Spleen (tissue), 11 donors: ENCODE measurements around the gene DMPK. TPM values are rescaled to one million over a fixed set of nuclear protein-coding genes. Genes with fewer than 3 reads are reported as not detected.

Source experiments
- DNase-seq: peaks from one replicate; pipeline ENCODE4 v3.0.0-alpha.2; 2020
- H3K27ac ChIP-seq, 8 donors: fragments of 200-600 bp; sonication (generic) in 7 of 8; 1 replicate in 4 of 8; 2 replicates in 4 of 8; pipeline versions ENCODE4 v1.5.0 to v1.8.0; 2016 to 2021; ENCODE audit warnings: inconsistent platforms in 4 of 8, mild to moderate bottlenecking in 4 of 8, moderate library complexity in 1 of 8
- H3K27me3 ChIP-seq, 7 donors: fragments of 200-600 bp; sonication (generic) in 6 of 7; replicated peaks in 1 of 7; 1 replicate in 4 of 7; 2 replicates in 3 of 7; pipeline versions ENCODE4 v1.5.0 to v1.8.0; 2016 to 2021; ENCODE audit warnings: inconsistent platforms in 3 of 7, mild to moderate bottlenecking in 1 of 7
- H3K36me3 ChIP-seq, 6 donors: fragments of 200-600 bp; sonication (generic) in 5 of 6; 1 replicate in 4 of 6; 2 replicates in 2 of 6; pipeline versions ENCODE4 v1.5.0 to v1.8.0; 2016 to 2021; ENCODE audit warnings: inconsistent platforms in 2 of 6
- H3K4me1 ChIP-seq, 6 donors: fragments of 200-600 bp; sonication (generic) in 5 of 6; 1 replicate in 3 of 6; 2 replicates in 3 of 6; pipeline versions ENCODE4 v1.5.0 to v1.8.0; 2016 to 2021; ENCODE audit warnings: inconsistent platforms in 3 of 6
- H3K4me3 ChIP-seq, 8 donors: fragments of 200-600 bp; sonication (generic) in 7 of 8; 1 replicate in 4 of 8; 2 replicates in 4 of 8; pipeline versions ENCODE4 v1.5.0 to v1.8.0; 2016 to 2021; ENCODE audit warnings: inconsistent platforms in 4 of 8, mild to moderate bottlenecking in 4 of 8, moderate library complexity in 2 of 8
- H3K9me3 ChIP-seq, 8 donors: fragments of 200-600 bp; sonication (generic) in 7 of 8; 1 replicate in 4 of 8; 2 replicates in 4 of 8; pipeline versions ENCODE4 v1.5.0 to v1.8.0; 2016 to 2021; ENCODE audit warnings: inconsistent platforms in 4 of 8
- CTCF ChIP-seq, 11 experiments: fragments of 200-600 bp in 7 of 11; fragments of 450-650 bp in 4 of 11; sonication (generic) in 4 of 11; IDR thresholded peaks in 8 of 11; conservative IDR thresholded peaks in 3 of 11; 1 replicate in 7 of 11; 2 replicates in 4 of 11; pipeline versions ENCODE4 v1.4.0 to v1.8.0; 2016 to 2021; ENCODE audit warnings: antibody characterized with exemption in 11 of 11, inconsistent platforms in 4 of 11, mild to moderate bottlenecking in 1 of 11
- POLR2A ChIP-seq, 3 donors: fragments of 450-650 bp; IDR thresholded peaks; one replicate each; pipeline ENCODE4 v1.5.1; 2017; ENCODE audit warnings: antibody characterized with exemption in 3 of 3, mild to moderate bottlenecking in 1 of 3
- POLR2AphosphoS5 ChIP-seq, 3 donors: sonication (generic); formaldehyde crosslinking; IDR thresholded peaks; one replicate each; pipeline ENCODE4 v1.5.1; 2017; ENCODE audit warnings: antibody characterized with exemption in 3 of 3
- WGBS, 5 donors: extraction: QIAGEN DNeasy Blood & Tissue Kit in 3 of 5; methylation state at CpG; one replicate each; pipeline versions ENCODE4 v1.1.5 to v1.1.7; 2013 to 2018; 5-methylcytosine and 5-hydroxymethylcytosine counted together
- intact Hi-C: fragments of 100-400 bp; cut with DNase I; formaldehyde crosslinking; loops from one replicate; pipeline ENCODE4 v1.15.0; 2023; ENCODE audit warnings: low total_unique reads
- polyA plus RNA-seq, 3 donors: library from polyadenylated mRNA; stranded (reverse); fragments of 200-250 nt; gene quantifications; one replicate each; pipeline ENCODE4 v1.2.1, GENCODE V29; 2013
- total RNA-seq, 7 donors: library from RNA; depleted of rRNA in 3 of 7; stranded (reverse); fragments of >200 nt in 3 of 7; fragmentation: NEBNext Ultra II Directional in 4 of 7; extraction: Animal tissue kit (Norgen Biotek cat#: 25700) in 4 of 7; gene quantifications; one replicate each; pipeline versions ENCODE4 v1.1.0 to v1.2.1, GENCODE V29; 2016 to 2021
- donor health status: healthy with polysubstance abuse.
- donor health status: DM: no; HTN: no; CAD: no; lungs with moderate emphysema.
- donor health status: DM: no; HTN: no; CAD: no.
- donor health status: Bipolar disorder and iron deficiency.
- donor health status: healthy.
- donor health status: DM: no; HTN: no; CAD: no.
- donor health status: DM: yes; HTN: yes; CAD: no.

DMPK gene
- total and polyA plus RNA-seq, 10 donors: 17.9 to 147 (median 35.4) TPM

GRCh38 chr19:45768655-45768983, 13.7 kb downstream of the DMPK start:
- intact Hi-C loops: no loop called here
- Histone ChIP-seq H3K27me3 (peaks cover 0 to 88% (median 11%) of the 10 kb centered on the region in 7 donors), H3K4me1 (peaks cover 3 to 75% (median 46%) of the 10 kb centered on the region in 6 donors), H3K36me3 (peaks cover 0 to 9% (median 0%) of the 10 kb centered on the region in 6 donors), H3K4me3 (peak overlapping the region; percentile 49 to 86 (median 80)), H3K9me3 (no peaks in the 10 kb centered on the region), H3K27ac (peak overlapping the region; percentile 67 to 90 (median 88))
- peak; percentile 89 for DNase-seq
- WGBS, 5 donors: 0 to 1% (median 0%) methylated on average over 18 to 33 of the region's 33 CpGs
- no peak for TF ChIP-seq CTCF (IDR thresholded peaks at IDR 0.05 in 8 of 11, conservative IDR thresholded peaks at IDR 0.05 in 3 of 11)
- no peak for TF ChIP-seq POLR2A (IDR thresholded peaks at IDR 0.05)
- TF ChIP-seq POLR2AphosphoS5 (IDR thresholded peaks at IDR 0.05): no peak

- intact Hi-C loops: no loop called here
- Histone ChIP-seq H3K9me3 (no peaks in the 10 kb centered on the region), H3K4me1 (peaks cover 3 to 75% (median 46%) of the 10 kb centered on the region in 6 donors), H3K27ac (peak overlapping the region; percentile 67 to 90 (median 88)), H3K27me3 (peaks cover 0 to 92% (median 11%) of the 10 kb centered on the region in 7 donors), H3K36me3 (peaks cover 0 to 7% (median 0%) of the 10 kb centered on the region in 6 donors), H3K4me3 (peak overlapping the region; percentile 49 to 86 (median 80))
- WGBS, 5 donors: 2 to 4% (median 2%) methylated on average over 22 to 102 of the region's 102 CpGs
- TF ChIP-seq POLR2A (IDR thresholded peaks at IDR 0.05): no peak
- TF ChIP-seq POLR2AphosphoS5 (IDR thresholded peaks at IDR 0.05): peak; percentile 8 to 59 (median 52)
- peak; percentile 86 for DNase-seq
Measured at GRCh38 chr19:45767881-45768654, 14.2 kb downstream of the DMPK start.

GRCh38 chr19:45767410-45767880, 14.8 kb downstream of the DMPK start:
- peak overlapping the region; percentile 67 to 90 (median 88) for H3K27ac ChIP-seq
- no peak for TF ChIP-seq CTCF (IDR thresholded peaks at IDR 0.05 in 8 of 11, conservative IDR thresholded peaks at IDR 0.05 in 3 of 11)
- peak; percentile 40 to 69 (median 59) for TF ChIP-seq POLR2AphosphoS5 (IDR thresholded peaks at IDR 0.05)
- peak in 1 of 3 donors; percentile 10 for TF ChIP-seq POLR2A (IDR thresholded peaks at IDR 0.05)
- no peaks in the 10 kb centered on the region for H3K9me3 ChIP-seq
- intact Hi-C loops: no loop called here
- peak overlapping the region; percentile 49 to 86 (median 80) for H3K4me3 ChIP-seq
- H3K36me3 ChIP-seq: peaks cover 0 to 1% (median 0%) of the 10 kb centered on the region in 6 donors
- DNase-seq: no peak
- H3K4me1 ChIP-seq: peaks cover 3 to 75% (median 46%) of the 10 kb centered on the region in 6 donors
- H3K27me3 ChIP-seq: peaks cover 0 to 90% (median 11%) of the 10 kb centered on the region in 7 donors
- WGBS, 5 donors: 27 to 43% (median 35%) methylated on average over 27 to 31 of the region's 31 CpGs

GRCh38 chr19:45766869-45767346, 15.4 kb downstream of the DMPK start:
- Histone ChIP-seq H3K4me3 (peak overlapping the region; percentile 49 to 86 (median 80)), H3K36me3 (no peaks in the 10 kb centered on the region), H3K4me1 (peaks cover 3 to 75% (median 46%) of the 10 kb centered on the region in 6 donors), H3K27ac (peak overlapping the region in 7 of 8 donors; percentile 87 to 90 (median 88)), H3K27me3 (peaks cover 0 to 88% (median 11%) of the 10 kb centered on the region in 7 donors), H3K9me3 (no peaks in the 10 kb centered on the region)
- WGBS, 5 donors: 57 to 70% (median 64%) methylated on average over 14 to 24 of the region's 24 CpGs
- no peak for DNase-seq
- TF ChIP-seq POLR2AphosphoS5 (IDR thresholded peaks at IDR 0.05) (no peak), CTCF (IDR thresholded peaks at IDR 0.05 in 8 of 11, conservative IDR thresholded peaks at IDR 0.05 in 3 of 11) (no peak), POLR2A (IDR thresholded peaks at IDR 0.05) (no peak)
- intact Hi-C loops: no loop called here
